Kidney capillary endothelial cell (primary cell): Measurements from ENCODE around the gene ATP2C2.
"Not testable (repeated sequence)": the region's sequence is repeated elsewhere in the genome, so short reads cannot be mapped to it uniquely, and the experiment has no call there.

Experiments used
- DNase-seq: peaks from one replicate; pipeline ENCODE4 v3.0.0-alpha.2; 2018; ENCODE audit warnings: low spot score

Gene ATP2C2

GRCh38 chr16:84368308-84368996 lies at the start of gene ATP2C2:
ATP2C2 (plus strand) TSS chr16:84368538; CDS start chr16:84368616, 78 bp downstream.
- no peak for DNase-seq

GRCh38 chr16:84319146-84319760 lies 49.1 kb upstream of the ATP2C2 start:
- DNase-seq: no peak

GRCh38 chr16:84320511-84320910 lies 47.8 kb upstream of the ATP2C2 start:
- DNase-seq: no peak

GRCh38 chr16:84321932-84322331 lies 46.4 kb upstream of the ATP2C2 start:
- DNase-seq: no peak

- DNase-seq: no peak
Measured at GRCh38 chr16:84322749-84323148, 45.6 kb upstream of the ATP2C2 start.

- DNase-seq: no peak
Measured at GRCh38 chr16:84323606-84324005, 44.7 kb upstream of the ATP2C2 start.

- DNase-seq: no peak
Measured at GRCh38 chr16:84324434-84325262, 43.7 kb upstream of the ATP2C2 start.

GRCh38 chr16:84326545-84326944 lies 41.8 kb upstream of the ATP2C2 start:
- DNase-seq: no peak

GRCh38 chr16:84327926-84328505 lies 40.3 kb upstream of the ATP2C2 start:
- no peak for DNase-seq

- DNase-seq: no peak
Measured at GRCh38 chr16:84329016-84329415, 39.3 kb upstream of the ATP2C2 start.

- no peak for DNase-seq
Measured at GRCh38 chr16:84329843-84330684, 38.3 kb upstream of the ATP2C2 start.

- DNase-seq: no peak
Measured at GRCh38 chr16:84330685-84331050, 37.7 kb upstream of the ATP2C2 start.

- DNase-seq: no peak
Measured at GRCh38 chr16:84331998-84332780, 36.1 kb upstream of the ATP2C2 start.

GRCh38 chr16:84332975-84333684 lies 35.2 kb upstream of the ATP2C2 start:
- DNase-seq: no peak

- no peak for DNase-seq
Measured at GRCh38 chr16:84334058-84334457, 34.3 kb upstream of the ATP2C2 start.

GRCh38 chr16:84334482-84334881 lies 33.9 kb upstream of the ATP2C2 start:
- DNase-seq: no peak

- not testable (repeated sequence) for DNase-seq
Measured at GRCh38 chr16:84337236-84337635, 31.1 kb upstream of the ATP2C2 start.

- DNase-seq: no peak
Measured at GRCh38 chr16:84339311-84339710, 29.0 kb upstream of the ATP2C2 start.

- no peak for DNase-seq
Measured at GRCh38 chr16:84339766-84340165, 28.6 kb upstream of the ATP2C2 start.

GRCh38 chr16:84340325-84341040 lies 27.9 kb upstream of the ATP2C2 start:
- DNase-seq: no peak
